Stimulated activated CD4-positive, alpha-beta T cell treated with anti-CD3 and anti-CD28 coated beads, Interleukin-4, amount 100 ng/mL, for 48 hours (primary cell): ENCODE results near the gene ZNF219.

Experiments used
- DNase-seq, 2 donors: peaks; one replicate each; pipeline ENCODE4 v3.0.0-alpha.2; 2020; ENCODE audit warnings: low read depth in 2 of 2

Gene ZNF219

GRCh38 chr14:21087294-21088091 lies 11.0 kb downstream of the ZNF219 start:
- no peak for DNase-seq

- no peak for DNase-seq
Measured at GRCh38 chr14:21086908-21087293, 11.6 kb downstream of the ZNF219 start.

- no peak for DNase-seq
Measured at GRCh38 chr14:21084998-21085853, 13.2 kb downstream of the ZNF219 start.

- DNase-seq = no peak
Measured at GRCh38 chr14:21084396-21084795, 14.1 kb downstream of the ZNF219 start.

- no peak for DNase-seq
Measured at GRCh38 chr14:21083565-21084325, 14.7 kb downstream of the ZNF219 start.

GRCh38 chr14:21081521-21082142 lies 16.8 kb downstream of the ZNF219 start:
- no peak for DNase-seq

- no peak for DNase-seq
Measured at GRCh38 chr14:21078726-21079125, 19.7 kb downstream of the ZNF219 start.

GRCh38 chr14:21078287-21078686 lies 20.2 kb downstream of the ZNF219 start:
- no peak for DNase-seq

GRCh38 chr14:21077672-21078071 lies 20.8 kb downstream of the ZNF219 start:
- no peak for DNase-seq

GRCh38 chr14:21075719-21076437 lies 22.6 kb downstream of the ZNF219 start:
- DNase-seq = no peak

- no peak for DNase-seq
Measured at GRCh38 chr14:21074398-21075272, 23.8 kb downstream of the ZNF219 start.

- DNase-seq = no peak
Measured at GRCh38 chr14:21073921-21074320, 24.5 kb downstream of the ZNF219 start.

- no peak for DNase-seq
Measured at GRCh38 chr14:21072781-21073339, 25.6 kb downstream of the ZNF219 start.

- DNase-seq = no peak
Measured at GRCh38 chr14:21072031-21072473, 26.4 kb downstream of the ZNF219 start.

GRCh38 chr14:21071225-21072030 lies 27.0 kb downstream of the ZNF219 start:
- peak in 1 of 2 donors; percentile 44 for DNase-seq

GRCh38 chr14:21070610-21071224 lies 27.7 kb downstream of the ZNF219 start:
- no peak for DNase-seq

- DNase-seq = no peak
Measured at GRCh38 chr14:21070083-21070609, 28.3 kb downstream of the ZNF219 start, which contains the start of gene ARHGEF40. TSS of gene ARHGEF40 (plus strand) at chr14:21070304. CDS start at chr14:21070397, 93 bp downstream.
